Uterus (tissue), 2 donors: Measurements from ENCODE around the gene ADIPOQ.

Experiments used
- CTCF ChIP-seq, 4 experiments: fragments of 200-600 bp in 2 of 4; fragments of 450-650 bp in 2 of 4; sonication (generic) in 2 of 4; IDR thresholded peaks; one replicate each; pipeline ENCODE4 v1.5.1; 2016 to 2019; ENCODE audit warnings: antibody characterized with exemption in 4 of 4, mild to moderate bottlenecking in 2 of 4, moderate library complexity in 1 of 4
- POLR2A ChIP-seq, 2 donors: fragments of 450-650 bp; IDR thresholded peaks; one replicate each; pipeline ENCODE4 v1.6.1; 2016; ENCODE audit warnings: antibody characterized with exemption in 2 of 2, mild to moderate bottlenecking in 1 of 2, moderate library complexity in 1 of 2

- TF ChIP-seq CTCF (IDR thresholded peaks at IDR 0.05) (no peak), POLR2A (IDR thresholded peaks at IDR 0.05) (no peak)
Observed at GRCh38 chr3:186814100-186814499, 28.4 kb upstream of the ADIPOQ start.
